22Rv1 (cell line): ENCODE results near the gene ZFHX3.

ENCODE experiments used
- H3K27ac ChIP-seq: fragments of 450-650 bp; 2 replicates; pipeline ENCODE4 v1.5.1; 2017
- CTCF ChIP-seq: fragments of 450-650 bp; IDR thresholded peaks from 2 replicates; pipeline ENCODE4 v1.5.1; 2017; ENCODE audit warnings: mild to moderate bottlenecking
- ZFX ChIP-seq: fragments of 450-650 bp; IDR thresholded peaks from 2 replicates; pipeline ENCODE4 v1.6.1; 2017; ENCODE audit warnings: antibody characterized with exemption, borderline replicate concordance

The ZFHX3 gene

GRCh38 chr16:72886346-72886974 lies 161.5 kb downstream of the ZFHX3 start:
- TF ChIP-seq ZFX (no peak), CTCF (no peak)
- no peak overlapping the region for H3K27ac ChIP-seq

- TF ChIP-seq ZFX (no peak), CTCF (no peak)
- no peak overlapping the region for H3K27ac ChIP-seq
These were observed 163.4 kb downstream of the ZFHX3 start for GRCh38 chr16:72884573-72884972.

- TF ChIP-seq CTCF (no peak), ZFX (no peak)
- no peak overlapping the region for H3K27ac ChIP-seq
These were observed 163.9 kb downstream of the ZFHX3 start for GRCh38 chr16:72884037-72884436.

GRCh38 chr16:72879846-72880245 lies 168.1 kb downstream of the ZFHX3 start:
- TF ChIP-seq CTCF = no peak
- TF ChIP-seq ZFX = no peak
- H3K27ac ChIP-seq = no peak overlapping the region

GRCh38 chr16:72878301-72879269 lies 169.3 kb downstream of the ZFHX3 start:
- TF ChIP-seq ZFX = no peak
- no peak for TF ChIP-seq CTCF
- H3K27ac ChIP-seq = no peak overlapping the region

- no peak for TF ChIP-seq ZFX
- no peak for TF ChIP-seq CTCF
- no peak overlapping the region for H3K27ac ChIP-seq
These were observed 170.4 kb downstream of the ZFHX3 start for GRCh38 chr16:72877374-72878028.
